Measurements from ENCODE around the gene CRYZ. TPM values are rescaled to one million over a fixed set of nuclear protein-coding genes. Genes with fewer than 3 reads are reported as not detected.

Gene CRYZ
- total and polyA plus RNA-seq, 2 experiments from 2014 or later, result 23.5 to 26.9 TPM

GRCh38 chr1:74713849-74714248 is 19.0 kb downstream of the CRYZ start:
- in situ Hi-C loops (cut with MboI), result no loop called here
- H2AFZ ChIP-seq, result no peak overlapping the region
- no peaks in the 10 kb centered on the region for H3K79me2 ChIP-seq (ENCODE audit: insufficient read depth)
- no peak overlapping the region for H3K4me2 ChIP-seq (ENCODE audit: unreplicated experiment)
- no peaks in the 10 kb centered on the region for H3K9me3 ChIP-seq (ENCODE audit: low read depth)
- H3K36me3 ChIP-seq (ENCODE audit: low read depth), result no peaks in the 10 kb centered on the region; the same call in 1 of the 2 replicates
- H3K27me3 ChIP-seq (replicated peaks; ENCODE audit: insufficient read depth), result no peaks in the 10 kb centered on the region
- no peak overlapping the region for H3K9ac ChIP-seq
- TF ChIP-seq EZH2phosphoT487 (IDR thresholded peaks at IDR 0.05; ENCODE audit: insufficient read depth, low read depth), result no peak
- no peak for TF ChIP-seq EZH2 (IDR thresholded peaks at IDR 0.05; ENCODE audit: insufficient read depth, poor library complexity, severe bottlenecking)
- no peak overlapping the region for H3K27ac ChIP-seq
- no peaks in the 10 kb centered on the region for H3K9me2 ChIP-seq (ENCODE audit: insufficient read depth)
- no peak overlapping the region for H3K4me3 ChIP-seq
- no peaks in the 10 kb centered on the region for H3K4me1 ChIP-seq (ENCODE audit: insufficient read depth)
- no peaks in the 10 kb centered on the region for H3F3A ChIP-seq (ENCODE audit: insufficient read depth)
- DNase-seq, result no peak
- WGBS, 2 experiments (ENCODE audit: low coverage in 1 of 2, low lambda C conversion rate in 2 of 2, missing lambda C conversion rate in 2 of 2), result 86 to 93% methylated on average over 3 of the region's 3 CpGs
- no peaks in the 10 kb centered on the region for H4K20me1 ChIP-seq (ENCODE audit: insufficient read depth)

- Histone ChIP-seq H3K4me2 (ENCODE audit: unreplicated experiment) (no peak overlapping the region), H3K9me2 (ENCODE audit: insufficient read depth) (no peaks in the 10 kb centered on the region), H3K27me3 (replicated peaks; ENCODE audit: insufficient read depth) (no peaks in the 10 kb centered on the region), H3K79me2 (ENCODE audit: insufficient read depth) (no peaks in the 10 kb centered on the region), H3K4me3 (no peak overlapping the region), H2AFZ (no peak overlapping the region), H3K9me3 (ENCODE audit: low read depth) (no peaks in the 10 kb centered on the region), H3K4me1 (ENCODE audit: insufficient read depth) (no peaks in the 10 kb centered on the region), H3K9ac (no peak overlapping the region), H4K20me1 (ENCODE audit: insufficient read depth) (no peaks in the 10 kb centered on the region), H3F3A (ENCODE audit: insufficient read depth) (no peaks in the 10 kb centered on the region), H3K36me3 (ENCODE audit: low read depth) (no peaks in the 10 kb centered on the region; the same call in 1 of the 2 replicates), H3K27ac (no peak overlapping the region)
- TF ChIP-seq EZH2 (IDR thresholded peaks at IDR 0.05; ENCODE audit: insufficient read depth, poor library complexity, severe bottlenecking), result no peak
- TF ChIP-seq EZH2phosphoT487 (IDR thresholded peaks at IDR 0.05; ENCODE audit: insufficient read depth, low read depth), result no peak
- WGBS, 2 experiments (ENCODE audit: low coverage in 1 of 2, low lambda C conversion rate in 2 of 2, missing lambda C conversion rate in 2 of 2), result 32 to 36% methylated on average over 1 of the region's 1 CpG
- in situ Hi-C loops (cut with MboI), result no loop called here
- DNase-seq, result no peak
These were observed 20.0 kb downstream of the CRYZ start for GRCh38 chr1:74712881-74713280.

GRCh38 chr1:74703386-74704182 is 29.3 kb downstream of the CRYZ start:
- TF ChIP-seq EZH2 (IDR thresholded peaks at IDR 0.05; ENCODE audit: insufficient read depth, poor library complexity, severe bottlenecking) (no peak), EZH2phosphoT487 (IDR thresholded peaks at IDR 0.05; ENCODE audit: insufficient read depth, low read depth) (no peak)
- H3K9me2 ChIP-seq (ENCODE audit: insufficient read depth), result no peaks in the 10 kb centered on the region
- 96 to 97% methylated on average over 6 of the region's 6 CpGs for WGBS, 2 experiments (ENCODE audit: low coverage in 1 of 2, low lambda C conversion rate in 2 of 2, missing lambda C conversion rate in 2 of 2)
- DNase-seq, result no peak
- 0 out of 2 replicates have a peak, but pooled peaks cover 4% of the 10 kb centered on the region for H3K4me1 ChIP-seq (ENCODE audit: insufficient read depth)
- no peaks in the 10 kb centered on the region for H3F3A ChIP-seq (ENCODE audit: insufficient read depth)
- H3K79me2 ChIP-seq (ENCODE audit: insufficient read depth), result no peaks in the 10 kb centered on the region
- in situ Hi-C loops (cut with MboI), result no loop called here
- H3K36me3 ChIP-seq (ENCODE audit: low read depth), result 0 out of 2 replicates have a peak, but pooled peaks cover 8% of the 10 kb centered on the region
- H3K27me3 ChIP-seq (replicated peaks; ENCODE audit: insufficient read depth), result no peaks in the 10 kb centered on the region
- H3K4me2 ChIP-seq (ENCODE audit: unreplicated experiment), result no peak overlapping the region
- H4K20me1 ChIP-seq (ENCODE audit: insufficient read depth), result no peaks in the 10 kb centered on the region
- H3K9me3 ChIP-seq (ENCODE audit: low read depth), result no peaks in the 10 kb centered on the region
- H3K9ac ChIP-seq, result no peak overlapping the region
- H2AFZ ChIP-seq, result no peak overlapping the region
- no peak overlapping the region for H3K4me3 ChIP-seq
- no peak overlapping the region for H3K27ac ChIP-seq

- H3K4me3 ChIP-seq, result no peak overlapping the region
- H3K4me1 ChIP-seq (ENCODE audit: insufficient read depth), result no peaks in the 10 kb centered on the region
- TF ChIP-seq EZH2phosphoT487 (IDR thresholded peaks at IDR 0.05; ENCODE audit: insufficient read depth, low read depth) (no peak), EZH2 (IDR thresholded peaks at IDR 0.05; ENCODE audit: insufficient read depth, poor library complexity, severe bottlenecking) (no peak)
- no peaks in the 10 kb centered on the region for H3K27me3 ChIP-seq (replicated peaks; ENCODE audit: insufficient read depth)
- no peak for DNase-seq
- no peaks in the 10 kb centered on the region for H3K79me2 ChIP-seq (ENCODE audit: insufficient read depth)
- 0 out of 2 replicates have a peak, but pooled peaks cover 1% of the 10 kb centered on the region for H3K36me3 ChIP-seq (ENCODE audit: low read depth)
- no peak overlapping the region for H3K9ac ChIP-seq
- no peak overlapping the region for H2AFZ ChIP-seq
- no peaks in the 10 kb centered on the region for H3K9me2 ChIP-seq (ENCODE audit: insufficient read depth)
- H3K27ac ChIP-seq, result no peak overlapping the region
- no peaks in the 10 kb centered on the region for H4K20me1 ChIP-seq (ENCODE audit: insufficient read depth)
- no peaks in the 10 kb centered on the region for H3K9me3 ChIP-seq (ENCODE audit: low read depth)
- no peaks in the 10 kb centered on the region for H3F3A ChIP-seq (ENCODE audit: insufficient read depth)
- H3K4me2 ChIP-seq (ENCODE audit: unreplicated experiment), result no peak overlapping the region
- in situ Hi-C loops (cut with MboI), result no loop called here
These were observed 33.5 kb downstream of the CRYZ start for GRCh38 chr1:74699331-74699730.
